ENCODE data around the gene PDAP1. TPM values are rescaled to one million over a fixed set of nuclear protein-coding genes. Genes with fewer than 3 reads are reported as not detected.

PDAP1 gene
- total and polyA plus RNA-seq, 2 of the 8 experiments (the other 6 are each of a cell fraction or from before 2014, with no cell fraction given), result 26.6 to 169 TPM

DNA sequence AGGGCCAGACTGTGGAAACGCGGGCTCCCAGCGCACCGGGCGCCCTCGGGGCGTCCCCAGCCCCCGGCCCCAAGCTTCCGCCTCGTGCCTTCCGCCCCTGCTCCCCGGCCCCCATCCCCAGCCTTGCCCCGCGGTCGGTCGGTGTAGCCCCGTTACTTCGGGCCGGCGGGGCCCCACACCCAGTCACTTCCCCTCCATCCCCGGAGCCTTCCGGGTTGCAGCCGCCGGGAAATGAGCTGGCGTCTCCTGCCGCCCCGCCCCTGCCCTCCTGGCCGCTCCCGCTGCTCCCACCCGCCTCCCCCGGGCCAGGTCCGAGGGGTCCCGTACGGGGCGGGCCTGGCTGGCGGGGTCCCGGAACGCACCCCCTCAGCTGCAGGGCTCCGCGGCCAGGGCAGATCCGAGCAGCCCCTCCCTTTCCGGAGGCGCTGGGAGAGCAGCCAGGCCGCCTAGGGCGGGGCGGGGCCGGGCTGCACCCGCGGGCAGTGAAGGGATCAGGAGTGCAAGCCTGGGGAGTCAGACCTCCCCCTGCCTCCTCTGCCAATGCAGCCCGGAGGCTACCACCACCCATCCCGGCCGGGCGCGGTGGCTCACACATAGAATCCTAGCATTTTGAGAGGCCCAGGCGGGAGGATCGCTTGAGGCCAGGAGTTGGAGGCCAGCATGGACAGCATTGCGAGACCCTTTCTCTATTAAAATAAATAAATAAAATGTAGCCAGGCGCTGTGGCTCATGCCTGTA, 33.2 kb downstream of the PDAP1 start (continued):
- no peak for TF ChIP-seq BRCA1 (IDR thresholded peaks at IDR 0.05; ENCODE audit: low read depth, low read length)
